Measurements from ENCODE around the gene BIRC7.

BIRC7 gene

DNA sequence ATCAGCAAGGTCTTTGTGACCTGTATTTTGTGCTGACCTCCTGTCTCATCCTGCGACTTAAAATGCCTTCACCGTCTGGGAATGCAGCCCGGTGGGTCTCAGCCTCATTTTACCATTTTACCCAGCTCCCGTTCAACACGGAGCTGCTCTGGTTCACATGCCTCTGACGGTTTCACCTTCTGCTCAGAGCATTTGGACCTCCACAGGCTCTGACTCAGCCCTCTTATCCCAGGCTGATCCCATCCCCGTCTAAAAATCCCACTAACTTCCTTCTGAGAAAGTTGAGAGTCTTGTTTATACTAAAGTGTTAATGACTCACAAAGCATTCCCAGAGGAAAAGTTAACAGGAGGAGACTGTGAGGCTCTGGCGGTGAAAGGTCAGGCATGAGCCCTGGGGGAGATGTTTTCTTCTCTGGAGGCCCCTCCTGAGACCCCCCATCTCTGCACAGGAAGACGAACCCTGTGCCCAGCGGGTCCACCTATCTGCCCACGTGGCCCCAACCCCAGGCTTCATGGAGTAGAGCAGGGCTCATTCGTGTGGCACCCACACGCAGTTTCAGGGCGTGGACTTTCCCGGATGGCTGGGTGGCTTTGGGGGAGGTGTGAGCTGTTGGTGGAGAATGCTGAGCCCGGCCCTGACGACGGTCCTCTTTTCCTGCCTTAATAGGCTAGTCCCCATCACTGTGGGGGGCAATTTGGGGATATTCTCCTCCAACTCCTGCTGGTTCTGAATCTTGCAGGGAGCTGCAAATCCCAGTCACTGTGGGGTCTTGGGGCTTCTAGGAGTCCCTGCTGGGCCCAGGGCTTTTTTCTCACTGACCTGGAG, 3.3 kb upstream of the BIRC7 start:
- H3K4me1 ChIP-seq (ENCODE audit: insufficient read depth, low read length) = peaks cover 5% of the 10 kb centered on the region
- no peak overlapping the region for H3K9ac ChIP-seq (ENCODE audit: low read length)
- H3K27me3 ChIP-seq (ENCODE audit: control insufficient read depth in 1 of 2, insufficient read depth in 2 of 2, low read length in 2 of 2) = peaks cover 0 to 23% of the 10 kb centered on the region in 2 donors
- no peak overlapping the region for H3K27ac ChIP-seq (ENCODE audit: low read depth, low read length)
- H3K36me3 ChIP-seq (ENCODE audit: insufficient read depth, low read length) = no peaks in the 10 kb centered on the region
- no peak overlapping the region for H3K4me3 ChIP-seq (ENCODE audit: low read depth in 1 of 2, low read length in 2 of 2)
- H3K9me3 ChIP-seq (ENCODE audit: low read length) = no peaks in the 10 kb centered on the region

DNA sequence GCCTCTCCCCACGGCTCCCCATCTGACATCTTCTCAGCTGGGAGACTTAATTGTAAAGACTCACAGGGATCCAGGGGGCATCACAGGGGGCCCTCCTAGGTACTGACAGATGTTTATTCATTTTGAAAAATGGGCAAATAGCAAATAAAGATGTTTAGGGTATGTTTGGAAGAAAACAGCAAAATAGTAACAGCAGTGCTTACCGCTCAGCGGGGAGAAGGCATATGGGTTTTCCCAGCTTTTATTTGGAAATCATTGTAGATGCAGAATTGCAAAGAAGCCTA, 2.7 kb upstream of the BIRC7 start:
- H3K27ac ChIP-seq (ENCODE audit: low read depth, low read length) = no peak overlapping the region
- H3K4me1 ChIP-seq (ENCODE audit: insufficient read depth, low read length) = peaks cover 5% of the 10 kb centered on the region
- H3K9ac ChIP-seq (ENCODE audit: low read length) = no peak overlapping the region
- peaks cover 0 to 25% of the 10 kb centered on the region in 2 donors for H3K27me3 ChIP-seq (ENCODE audit: control insufficient read depth in 1 of 2, insufficient read depth in 2 of 2, low read length in 2 of 2)
- no peak overlapping the region for H3K4me3 ChIP-seq (ENCODE audit: low read depth in 1 of 2, low read length in 2 of 2)
- H3K9me3 ChIP-seq (ENCODE audit: low read length) = no peaks in the 10 kb centered on the region
- no peaks in the 10 kb centered on the region for H3K36me3 ChIP-seq (ENCODE audit: insufficient read depth, low read length)

DNA sequence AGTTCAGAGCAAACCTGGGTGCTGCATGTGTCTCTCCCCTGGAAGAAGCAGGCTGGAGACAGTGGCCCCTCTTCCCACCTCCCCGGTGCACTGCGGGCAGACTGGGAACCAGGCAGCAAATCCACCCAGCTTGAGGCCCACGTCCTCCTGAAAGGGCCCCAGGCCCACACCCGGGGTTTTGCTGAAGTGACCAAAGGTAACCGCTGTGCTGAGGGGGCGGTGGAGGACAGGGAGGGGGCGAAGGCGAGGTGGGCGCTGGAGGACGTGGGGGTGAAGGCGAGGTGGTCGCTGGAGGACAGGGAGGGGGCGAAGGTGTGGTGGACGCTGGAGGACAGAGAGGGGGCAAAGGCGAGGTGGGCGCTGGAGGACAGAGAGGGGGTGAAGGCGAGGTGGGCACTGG, 1.8 kb upstream of the BIRC7 start:
- H3K27ac ChIP-seq (ENCODE audit: low read depth, low read length) = no peak overlapping the region
- H3K36me3 ChIP-seq (ENCODE audit: insufficient read depth, low read length) = no peaks in the 10 kb centered on the region
- H3K4me1 ChIP-seq (ENCODE audit: insufficient read depth, low read length) = peaks cover 5% of the 10 kb centered on the region
- H3K27me3 ChIP-seq (ENCODE audit: control insufficient read depth in 1 of 2, insufficient read depth in 2 of 2, low read length in 2 of 2) = peaks cover 0 to 30% of the 10 kb centered on the region in 2 donors
- no peaks in the 10 kb centered on the region for H3K9me3 ChIP-seq (ENCODE audit: low read length)
- no peak overlapping the region for H3K9ac ChIP-seq (ENCODE audit: low read length)
- H3K4me3 ChIP-seq (ENCODE audit: low read depth in 1 of 2, low read length in 2 of 2) = no peak overlapping the region

DNA sequence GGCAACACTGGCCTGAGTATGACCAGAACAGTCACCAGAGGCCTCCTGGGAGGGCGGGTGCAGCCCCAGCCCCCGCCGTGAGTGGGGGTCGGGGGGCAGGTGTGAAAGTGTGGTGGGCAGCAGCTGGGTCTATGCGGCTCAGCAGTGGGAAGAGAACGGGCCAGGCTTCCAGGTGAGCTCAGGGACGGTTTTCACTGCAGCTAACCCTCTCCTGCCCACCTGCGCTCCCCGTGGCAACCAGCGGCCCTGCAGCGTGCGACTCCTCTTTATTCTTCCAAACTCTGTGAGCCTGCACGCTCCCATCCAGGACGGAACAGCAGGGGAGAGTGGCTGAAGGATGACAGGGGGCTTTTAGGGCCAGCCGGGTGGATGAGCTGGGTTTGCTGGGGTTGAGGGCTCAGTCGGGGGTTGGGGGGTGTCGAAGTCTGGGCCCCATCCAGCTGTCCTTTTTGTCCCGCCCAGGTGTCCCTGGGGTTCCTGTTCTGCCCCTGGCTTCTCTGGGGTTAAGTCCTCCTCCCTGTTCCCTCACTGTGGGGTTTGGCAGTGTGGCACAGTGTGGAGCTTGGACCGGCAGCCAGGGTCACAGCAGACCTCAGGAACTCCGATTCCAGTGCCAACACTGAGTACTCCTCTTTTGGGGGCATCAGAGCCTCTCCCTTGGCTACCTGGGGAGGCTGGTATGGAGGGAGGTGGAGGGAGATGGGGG, 859 bp upstream of the BIRC7 start:
- H3K27me3 ChIP-seq (ENCODE audit: control insufficient read depth in 1 of 2, insufficient read depth in 2 of 2, low read length in 2 of 2) = peaks cover 0 to 30% of the 10 kb centered on the region in 2 donors
- no peaks in the 10 kb centered on the region for H3K36me3 ChIP-seq (ENCODE audit: insufficient read depth, low read length)
- peaks cover 5% of the 10 kb centered on the region for H3K4me1 ChIP-seq (ENCODE audit: insufficient read depth, low read length)
- H3K9me3 ChIP-seq (ENCODE audit: low read length) = no peaks in the 10 kb centered on the region
- H3K4me3 ChIP-seq (ENCODE audit: low read depth in 1 of 2, low read length in 2 of 2) = no peak overlapping the region
- no peak overlapping the region for H3K27ac ChIP-seq (ENCODE audit: low read depth, low read length)
- H3K9ac ChIP-seq (ENCODE audit: low read length) = no peak overlapping the region

DNA sequence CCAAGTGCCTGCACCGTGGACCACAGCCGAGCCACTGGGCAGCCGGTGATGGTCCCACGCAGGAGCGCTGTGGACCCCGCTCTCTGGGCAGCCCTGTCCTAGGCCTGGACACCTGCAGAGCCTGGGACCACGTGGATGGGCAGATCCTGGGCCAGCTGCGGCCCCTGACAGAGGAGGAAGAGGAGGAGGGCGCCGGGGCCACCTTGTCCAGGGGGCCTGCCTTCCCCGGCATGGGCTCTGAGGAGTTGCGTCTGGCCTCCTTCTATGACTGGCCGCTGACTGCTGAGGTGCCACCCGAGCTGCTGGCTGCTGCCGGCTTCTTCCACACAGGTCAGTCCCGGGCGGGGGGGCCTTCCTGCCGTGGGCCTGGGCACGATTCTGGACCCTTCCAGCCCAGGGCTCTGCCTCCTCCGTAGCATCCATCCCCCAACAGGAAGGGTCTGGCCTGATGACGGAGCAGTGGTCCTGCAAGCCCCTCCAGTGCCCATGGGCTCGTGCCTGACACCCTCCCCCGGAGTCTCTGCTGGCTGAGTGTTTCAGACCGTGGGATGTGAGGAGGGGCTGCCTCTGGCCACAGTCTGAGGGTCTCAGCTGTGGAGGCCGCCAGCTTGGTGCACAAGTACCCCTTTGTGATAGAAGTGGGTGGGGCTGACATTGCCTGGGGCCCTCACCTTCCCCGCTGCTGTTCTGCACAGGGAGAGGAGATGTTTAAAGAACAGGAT, 572 bp downstream of the BIRC7 start:
- Histone ChIP-seq H3K4me3 (ENCODE audit: low read depth in 1 of 2, low read length in 2 of 2) (no peak overlapping the region), H3K36me3 (ENCODE audit: insufficient read depth, low read length) (no peaks in the 10 kb centered on the region), H3K9ac (ENCODE audit: low read length) (no peak overlapping the region), H3K9me3 (ENCODE audit: low read length) (no peaks in the 10 kb centered on the region), H3K27me3 (ENCODE audit: control insufficient read depth in 1 of 2, insufficient read depth in 2 of 2, low read length in 2 of 2) (peaks cover 0 to 30% of the 10 kb centered on the region in 2 donors), H3K27ac (ENCODE audit: low read depth, low read length) (no peak overlapping the region), H3K4me1 (ENCODE audit: insufficient read depth, low read length) (no peaks in the 10 kb centered on the region)

GRCh38 chr20:63238031-63238430, 2.3 kb downstream of the BIRC7 start:
- H3K36me3 ChIP-seq (ENCODE audit: insufficient read depth, low read length) = no peaks in the 10 kb centered on the region
- H3K27ac ChIP-seq (ENCODE audit: low read depth, low read length) = no peak overlapping the region
- no peak overlapping the region for H3K4me3 ChIP-seq (ENCODE audit: low read depth in 1 of 2, low read length in 2 of 2)
- peaks cover 0 to 30% of the 10 kb centered on the region in 2 donors for H3K27me3 ChIP-seq (ENCODE audit: control insufficient read depth in 1 of 2, insufficient read depth in 2 of 2, low read length in 2 of 2)
- no peak overlapping the region for H3K9ac ChIP-seq (ENCODE audit: low read length)
- no peaks in the 10 kb centered on the region for H3K9me3 ChIP-seq (ENCODE audit: low read length)
- H3K4me1 ChIP-seq (ENCODE audit: insufficient read depth, low read length) = no peaks in the 10 kb centered on the region

DNA sequence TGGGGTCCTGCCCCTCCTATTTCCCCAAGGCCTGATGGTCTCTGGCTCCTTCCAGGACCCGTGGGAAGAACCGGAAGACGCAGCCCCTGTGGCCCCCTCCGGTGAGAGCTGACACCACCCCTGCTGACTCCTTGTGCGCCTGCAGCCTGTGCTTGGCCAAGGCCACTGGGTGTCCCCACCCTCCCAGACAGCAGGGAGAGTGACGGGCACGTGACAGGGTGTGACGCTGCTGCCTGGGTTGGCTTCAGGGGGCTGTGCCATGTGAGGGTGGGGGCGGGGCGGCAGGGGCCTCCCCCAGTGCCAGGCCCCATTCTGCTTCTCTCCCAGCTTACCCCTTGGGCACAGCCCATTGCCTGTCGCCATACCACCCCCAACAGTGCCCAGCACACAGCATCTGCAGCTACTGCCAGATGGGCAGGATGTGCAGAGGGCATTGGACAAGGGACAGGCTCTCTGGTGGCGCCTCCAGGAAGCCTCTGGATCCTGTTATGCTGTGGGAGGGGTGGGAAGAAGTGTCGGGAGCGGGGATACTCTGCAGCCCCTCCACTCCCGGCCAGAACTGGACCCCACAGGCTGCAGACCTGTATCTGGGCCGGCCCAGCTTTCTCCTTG, 2.9 kb downstream of the BIRC7 start:
- Histone ChIP-seq H3K9me3 (ENCODE audit: low read length) (no peaks in the 10 kb centered on the region), H3K4me1 (ENCODE audit: insufficient read depth, low read length) (no peaks in the 10 kb centered on the region), H3K27ac (ENCODE audit: low read depth, low read length) (no peak overlapping the region), H3K9ac (ENCODE audit: low read length) (no peak overlapping the region), H3K4me3 (ENCODE audit: low read depth in 1 of 2, low read length in 2 of 2) (no peak overlapping the region), H3K36me3 (ENCODE audit: insufficient read depth, low read length) (no peaks in the 10 kb centered on the region), H3K27me3 (ENCODE audit: control insufficient read depth in 1 of 2, insufficient read depth in 2 of 2, low read length in 2 of 2) (peaks cover 0 to 28% of the 10 kb centered on the region in 2 donors)

DNA sequence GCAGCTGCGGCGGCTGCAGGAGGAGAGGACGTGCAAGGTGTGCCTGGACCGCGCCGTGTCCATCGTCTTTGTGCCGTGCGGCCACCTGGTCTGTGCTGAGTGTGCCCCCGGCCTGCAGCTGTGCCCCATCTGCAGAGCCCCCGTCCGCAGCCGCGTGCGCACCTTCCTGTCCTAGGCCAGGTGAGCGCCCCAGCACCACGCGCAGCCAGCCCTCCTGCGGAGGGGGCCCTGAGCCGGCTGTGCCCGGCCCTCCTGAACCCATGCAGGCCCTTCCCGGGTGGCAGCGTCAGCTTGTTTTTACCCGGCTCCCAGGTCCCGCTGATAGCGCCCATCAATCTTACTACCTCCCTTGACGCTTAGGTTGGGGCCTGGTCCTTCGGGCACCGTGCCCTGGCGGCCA, 3.7 kb downstream of the BIRC7 start:
- Histone ChIP-seq H3K27ac (ENCODE audit: low read depth, low read length) (no peak overlapping the region), H3K27me3 (ENCODE audit: control insufficient read depth in 1 of 2, insufficient read depth in 2 of 2, low read length in 2 of 2) (peaks cover 0 to 20% of the 10 kb centered on the region in 2 donors)

DNA sequence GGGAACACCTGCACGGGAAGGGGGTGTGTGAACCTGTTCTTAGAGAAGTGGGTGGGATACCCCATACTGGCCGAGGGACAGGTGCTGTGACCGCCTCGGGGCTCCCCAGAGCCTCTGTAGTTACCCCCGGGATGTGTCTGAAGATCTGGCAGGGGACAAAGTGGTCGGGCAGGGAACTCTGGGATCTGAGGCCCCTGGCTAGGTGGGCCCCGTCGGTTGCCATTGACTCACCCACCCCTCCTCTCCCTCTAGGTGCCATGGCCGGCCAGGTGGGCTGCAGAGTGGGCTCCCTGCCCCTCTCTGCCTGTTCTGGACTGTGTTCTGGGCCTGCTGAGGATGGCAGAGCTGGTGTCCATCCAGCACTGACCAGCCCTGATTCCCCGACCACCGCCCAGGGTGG, 4.3 kb downstream of the BIRC7 start:
- Histone ChIP-seq H3K36me3 (ENCODE audit: insufficient read depth, low read length) (no peaks in the 10 kb centered on the region), H3K9me3 (ENCODE audit: low read length) (no peaks in the 10 kb centered on the region), H3K4me3 (ENCODE audit: low read depth in 1 of 2, low read length in 2 of 2) (no peak overlapping the region), H3K4me1 (ENCODE audit: insufficient read depth, low read length) (no peaks in the 10 kb centered on the region), H3K27ac (ENCODE audit: low read depth, low read length) (no peak overlapping the region), H3K9ac (ENCODE audit: low read length) (no peak overlapping the region), H3K27me3 (ENCODE audit: control insufficient read depth in 1 of 2, insufficient read depth in 2 of 2, low read length in 2 of 2) (peaks cover 0 to 15% of the 10 kb centered on the region in 2 donors)

More for the DNA sequence above, 3.7 kb downstream of the BIRC7 start:
- no peaks in the 10 kb centered on the region for H3K9me3 ChIP-seq (ENCODE audit: low read length)
- H3K9ac ChIP-seq (ENCODE audit: low read length) = no peak overlapping the region
- H3K4me3 ChIP-seq (ENCODE audit: low read depth in 1 of 2, low read length in 2 of 2) = no peak overlapping the region
- no peaks in the 10 kb centered on the region for H3K36me3 ChIP-seq (ENCODE audit: insufficient read depth, low read length)
- no peaks in the 10 kb centered on the region for H3K4me1 ChIP-seq (ENCODE audit: insufficient read depth, low read length)

GRCh38 chr20:63241272-63241671, 5.6 kb downstream of the BIRC7 start:
- Histone ChIP-seq H3K36me3 (ENCODE audit: insufficient read depth, low read length) (no peaks in the 10 kb centered on the region), H3K27ac (ENCODE audit: low read depth, low read length) (no peak overlapping the region), H3K4me3 (ENCODE audit: low read depth in 1 of 2, low read length in 2 of 2) (no peak overlapping the region), H3K9ac (ENCODE audit: low read length) (no peak overlapping the region), H3K27me3 (ENCODE audit: control insufficient read depth in 1 of 2, insufficient read depth in 2 of 2, low read length in 2 of 2) (peaks cover 0 to 15% of the 10 kb centered on the region in 2 donors), H3K9me3 (ENCODE audit: low read length) (no peaks in the 10 kb centered on the region), H3K4me1 (ENCODE audit: insufficient read depth, low read length) (no peaks in the 10 kb centered on the region)

- Histone ChIP-seq H3K36me3 (ENCODE audit: insufficient read depth, low read length) (no peaks in the 10 kb centered on the region), H3K9ac (ENCODE audit: low read length) (no peak overlapping the region), H3K27me3 (ENCODE audit: control insufficient read depth in 1 of 2, insufficient read depth in 2 of 2, low read length in 2 of 2) (peaks cover 0 to 16% of the 10 kb centered on the region in 2 donors), H3K4me1 (ENCODE audit: insufficient read depth, low read length) (no peaks in the 10 kb centered on the region), H3K27ac (ENCODE audit: low read depth, low read length) (no peak overlapping the region), H3K4me3 (ENCODE audit: low read depth in 1 of 2, low read length in 2 of 2) (no peak overlapping the region), H3K9me3 (ENCODE audit: low read length) (no peaks in the 10 kb centered on the region)
Observed at GRCh38 chr20:63242736-63243135, 7.0 kb downstream of the BIRC7 start.
